ENCODE results near the gene SLC35G4.
"Not testable (repeated sequence)": the region's sequence is repeated elsewhere in the genome, so short reads cannot be mapped to it uniquely, and the experiment has no call there.

Gene SLC35G4

GRCh38 chr18:11613611-11614010 is 4.2 kb downstream of the SLC35G4 start:
- not testable (repeated sequence) for DNase-seq (ENCODE audit: low spot score)

- DNase-seq (ENCODE audit: low spot score) = not testable (repeated sequence)
These were observed 4.6 kb downstream of the SLC35G4 start for GRCh38 chr18:11614042-11614441.

- DNase-seq (ENCODE audit: low spot score) = not testable (repeated sequence)
These were observed 5.6 kb downstream of the SLC35G4 start for GRCh38 chr18:11614981-11615380.

- DNase-seq (ENCODE audit: low spot score) = not testable (repeated sequence)
These were observed 37.9 kb downstream of the SLC35G4 start for GRCh38 chr18:11647310-11647709.

- DNase-seq (ENCODE audit: low spot score) = not testable (repeated sequence)
These were observed 38.4 kb downstream of the SLC35G4 start for GRCh38 chr18:11647804-11648203.

- DNase-seq (ENCODE audit: low spot score) = no peak
These were observed 40.4 kb downstream of the SLC35G4 start for GRCh38 chr18:11649839-11650238.

GRCh38 chr18:11651899-11652298 is 42.5 kb downstream of the SLC35G4 start:
- DNase-seq (ENCODE audit: low spot score) = no peak

- DNase-seq (ENCODE audit: low spot score) = no peak
These were observed 44.1 kb downstream of the SLC35G4 start for GRCh38 chr18:11653521-11653920.

- DNase-seq (ENCODE audit: low spot score) = no peak
These were observed 45.6 kb downstream of the SLC35G4 start for GRCh38 chr18:11654736-11655605.

- DNase-seq (ENCODE audit: low spot score) = no peak
These were observed 46.2 kb downstream of the SLC35G4 start for GRCh38 chr18:11655606-11655932.

- DNase-seq (ENCODE audit: low spot score) = no peak
These were observed 47.8 kb downstream of the SLC35G4 start for GRCh38 chr18:11657152-11657551.

GRCh38 chr18:11657554-11657953 is 48.2 kb downstream of the SLC35G4 start:
- no peak for DNase-seq (ENCODE audit: low spot score)

- DNase-seq (ENCODE audit: low spot score) = no peak
These were observed 48.6 kb downstream of the SLC35G4 start for GRCh38 chr18:11658019-11658418.

- DNase-seq (ENCODE audit: low spot score) = no peak
These were observed 49.6 kb downstream of the SLC35G4 start for GRCh38 chr18:11658989-11659388.

Small RNA genes lying within 50 kb of the gene (small RNA-seq; reads per million reads assigned to genes)
- 0 reads per million in 2 experiments for gene AP001120.4

Measured in SK-N-DZ (cell line).